GM19452 (cell line): ENCODE results near the gene SEC14L1.
"Not testable (repeated sequence)": the region's sequence is repeated elsewhere in the genome, so short reads cannot be mapped to it uniquely, and the experiment has no call there.

Experiments
- ATAC-seq: cut with Tn5 transposase; IDR thresholded peaks from one replicate; pipeline ENCODE4 v1.9.1; 2021; ENCODE audit not compliant: unreplicated experiment

The SEC14L1 gene

DNA sequence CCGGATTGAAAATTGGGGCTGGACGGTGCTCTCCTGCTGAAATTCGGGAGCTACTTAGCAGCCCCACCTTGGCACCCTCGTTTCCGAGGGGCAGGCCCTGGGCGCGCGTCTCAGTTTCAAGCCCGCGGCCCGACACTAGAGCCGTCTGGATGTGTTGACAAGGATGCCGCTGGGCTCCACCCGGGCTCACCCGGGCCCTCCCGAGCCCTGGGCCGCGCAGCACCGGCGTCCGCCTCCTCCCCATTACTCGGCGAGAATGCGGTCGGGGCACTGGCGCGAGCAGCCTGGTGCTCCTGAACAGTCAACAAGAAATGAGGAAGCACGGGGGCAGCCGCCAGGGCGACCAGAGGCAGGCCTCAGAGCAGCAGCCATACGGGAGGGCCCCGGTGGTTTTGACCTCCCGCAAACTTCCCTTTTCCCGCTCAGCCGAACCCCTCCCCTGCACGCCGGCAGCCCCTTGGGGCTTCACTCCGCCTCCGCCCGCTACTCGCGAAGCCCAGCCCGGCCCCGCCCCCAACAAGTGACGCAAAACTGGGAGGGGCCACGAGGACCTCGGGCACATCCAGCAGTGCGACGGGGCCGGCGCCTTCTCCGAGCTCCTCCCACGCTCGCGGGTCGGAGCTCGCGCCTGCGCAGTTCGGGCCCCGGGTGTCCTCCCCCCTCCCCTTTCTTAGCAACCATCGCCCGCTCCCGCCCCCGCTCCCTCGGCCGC is 447 bp upstream of the SEC14L1 start:
- ATAC-seq, result peak; percentile 79

GRCh38 chr17:77141846-77142449 is 1.2 kb downstream of the SEC14L1 start:
- ATAC-seq, result no peak

GRCh38 chr17:77142689-77143088 is 1.9 kb downstream of the SEC14L1 start:
- no peak for ATAC-seq

GRCh38 chr17:77143306-77143705 is 2.5 kb downstream of the SEC14L1 start:
- ATAC-seq, result no peak

GRCh38 chr17:77144227-77144626 is 3.5 kb downstream of the SEC14L1 start:
- no peak for ATAC-seq

DNA sequence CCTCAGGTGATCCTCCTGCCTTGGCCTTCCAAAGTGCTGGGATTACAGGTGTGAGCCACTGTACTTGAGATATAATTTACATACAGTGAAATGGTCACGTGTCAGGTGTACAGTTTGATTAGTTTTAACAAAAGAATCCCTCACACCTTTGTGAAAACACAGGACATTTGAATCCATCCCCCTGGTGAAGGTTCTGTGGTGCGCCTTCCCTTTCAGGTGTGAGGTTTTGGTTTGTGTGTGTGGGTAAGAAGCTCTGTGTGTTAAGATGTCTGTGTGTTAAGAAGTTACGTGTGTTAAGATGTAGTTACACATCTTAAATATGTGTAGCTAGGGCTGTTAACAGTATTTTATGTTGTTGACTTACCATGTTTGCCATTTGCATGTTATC is 4.4 kb downstream of the SEC14L1 start:
- ATAC-seq, result no peak

- peak; percentile 38 for ATAC-seq
Observed at GRCh38 chr17:77145612-77146245, 5.0 kb downstream of the SEC14L1 start.

DNA sequence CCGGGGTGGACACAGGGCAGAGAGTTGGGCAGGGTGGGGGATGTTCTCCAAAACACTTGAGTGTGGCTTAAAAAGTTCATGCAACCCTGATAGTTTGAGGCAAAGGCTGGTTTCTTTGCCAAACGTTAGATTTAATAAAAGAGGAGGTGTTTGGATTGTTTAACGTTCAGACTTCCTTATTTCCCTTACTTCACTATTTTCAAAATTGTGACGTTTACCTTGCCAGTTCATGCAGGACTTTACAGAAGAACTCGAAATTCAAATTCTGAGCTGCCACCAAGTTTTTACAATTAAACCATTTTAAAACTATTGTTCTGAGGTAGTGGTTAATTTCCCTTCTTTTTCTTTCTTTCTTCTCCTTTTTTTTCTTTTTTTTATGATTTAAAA is 5.5 kb downstream of the SEC14L1 start:
- ATAC-seq, result no peak

GRCh38 chr17:77146882-77147281 is 6.1 kb downstream of the SEC14L1 start:
- no peak for ATAC-seq

DNA sequence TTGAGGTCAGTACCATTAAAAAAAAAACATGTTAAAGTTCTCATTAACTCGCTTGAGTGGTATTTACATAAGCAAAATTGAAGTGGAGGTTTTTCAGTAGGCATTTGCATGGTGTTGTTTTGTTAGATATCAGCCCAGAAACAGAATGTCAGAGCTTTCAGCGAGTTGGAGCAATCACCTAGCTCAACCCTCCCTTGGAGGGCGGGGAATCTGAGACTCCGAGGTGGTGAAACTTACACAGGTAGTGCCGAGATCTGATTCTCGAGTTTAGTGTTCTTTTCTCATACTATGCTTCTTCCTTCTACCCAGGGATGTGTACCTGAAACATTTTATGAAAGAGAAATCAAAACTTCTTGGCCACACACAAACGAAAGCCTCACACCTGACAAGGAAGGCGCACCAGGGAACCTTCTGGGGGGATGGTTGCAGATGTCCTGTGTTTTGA is 6.6 kb downstream of the SEC14L1 start:
- ATAC-seq, result no peak

GRCh38 chr17:77148077-77148939 is 7.5 kb downstream of the SEC14L1 start:
- ATAC-seq, result no peak

- no peak for ATAC-seq
Observed at GRCh38 chr17:77148940-77149510, 8.3 kb downstream of the SEC14L1 start.

GRCh38 chr17:77150196-77150595 is 9.4 kb downstream of the SEC14L1 start:
- ATAC-seq, result no peak

DNA sequence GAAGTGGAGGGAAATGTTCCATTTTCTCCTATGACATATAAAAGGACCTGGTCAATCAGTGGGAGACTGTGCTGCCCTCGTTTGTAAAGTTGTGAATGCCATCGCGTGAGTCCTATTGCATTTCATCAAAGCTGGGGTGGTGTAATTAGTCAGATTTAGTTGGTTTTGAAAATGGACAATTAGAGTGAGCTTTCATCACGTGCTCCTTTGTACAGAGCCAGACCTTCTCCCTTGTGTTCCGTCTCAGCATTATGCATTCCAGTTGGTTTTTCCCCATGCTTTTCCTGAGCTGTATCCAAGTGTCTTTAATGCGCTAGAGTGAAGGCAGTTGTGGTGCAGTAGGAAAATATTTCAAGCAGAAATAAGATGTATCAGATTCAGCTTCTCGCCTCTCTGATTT is 10.4 kb downstream of the SEC14L1 start:
- no peak for ATAC-seq

DNA sequence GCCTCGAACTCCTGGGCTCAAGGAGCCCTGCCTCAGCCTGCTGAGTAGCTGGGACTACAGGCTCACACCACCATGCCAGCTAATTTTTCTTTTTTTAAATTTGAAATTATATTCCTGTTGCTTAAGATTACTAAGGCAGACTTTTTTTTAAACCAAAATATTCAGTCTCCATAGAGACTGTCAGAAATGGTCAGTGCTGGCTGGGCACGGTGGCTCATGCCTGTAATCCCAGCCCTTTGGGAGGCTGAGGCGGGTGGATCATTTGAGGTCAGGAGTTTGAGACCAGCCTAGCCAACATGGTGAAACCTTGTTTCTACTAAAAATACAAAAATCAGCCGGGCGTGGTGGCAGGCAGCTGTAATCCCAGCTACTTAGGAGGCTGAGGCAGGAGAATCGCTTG is 11.3 kb downstream of the SEC14L1 start:
- not testable (repeated sequence) for ATAC-seq

DNA sequence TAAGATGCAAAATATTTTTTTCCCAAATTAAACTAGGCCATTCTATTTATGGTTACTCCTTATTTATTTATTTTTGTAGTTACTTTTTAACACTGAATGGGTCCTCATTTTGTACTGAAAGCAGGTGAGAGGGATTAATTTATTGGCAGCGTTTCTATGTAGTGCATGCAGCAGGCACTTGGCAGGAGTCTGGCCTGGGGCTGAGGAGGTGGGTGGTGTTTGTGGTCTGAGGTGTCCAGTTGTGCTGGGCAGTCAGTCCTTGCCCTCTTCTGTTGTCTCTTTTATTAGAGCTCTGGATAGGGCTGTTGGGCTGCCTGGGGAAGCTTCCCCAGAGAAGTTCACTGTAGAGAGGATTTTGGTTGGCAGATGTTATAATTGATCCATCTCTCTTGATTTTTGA is 12.7 kb downstream of the SEC14L1 start:
- ATAC-seq, result no peak

GRCh38 chr17:77153999-77154586 is 13.3 kb downstream of the SEC14L1 start:
- no peak for ATAC-seq

- ATAC-seq, result no peak
Observed at GRCh38 chr17:77155125-77155524, 14.4 kb downstream of the SEC14L1 start.

GRCh38 chr17:77157766-77158165 is 17.0 kb downstream of the SEC14L1 start:
- ATAC-seq, result not testable (repeated sequence)

GRCh38 chr17:77160091-77160874 is 19.5 kb downstream of the SEC14L1 start:
- ATAC-seq, result no peak
